ENCODE results near the gene PNMA8B. TPM values are rescaled to one million over a fixed set of nuclear protein-coding genes. Genes with fewer than 3 reads are reported as not detected.
"Not testable (repeated sequence)": the region's sequence is repeated elsewhere in the genome, so short reads cannot be mapped to it uniquely, and the experiment has no call there.

PNMA8B gene
- polyA plus RNA-seq, 1 donor, result 1.7 TPM

DNA sequence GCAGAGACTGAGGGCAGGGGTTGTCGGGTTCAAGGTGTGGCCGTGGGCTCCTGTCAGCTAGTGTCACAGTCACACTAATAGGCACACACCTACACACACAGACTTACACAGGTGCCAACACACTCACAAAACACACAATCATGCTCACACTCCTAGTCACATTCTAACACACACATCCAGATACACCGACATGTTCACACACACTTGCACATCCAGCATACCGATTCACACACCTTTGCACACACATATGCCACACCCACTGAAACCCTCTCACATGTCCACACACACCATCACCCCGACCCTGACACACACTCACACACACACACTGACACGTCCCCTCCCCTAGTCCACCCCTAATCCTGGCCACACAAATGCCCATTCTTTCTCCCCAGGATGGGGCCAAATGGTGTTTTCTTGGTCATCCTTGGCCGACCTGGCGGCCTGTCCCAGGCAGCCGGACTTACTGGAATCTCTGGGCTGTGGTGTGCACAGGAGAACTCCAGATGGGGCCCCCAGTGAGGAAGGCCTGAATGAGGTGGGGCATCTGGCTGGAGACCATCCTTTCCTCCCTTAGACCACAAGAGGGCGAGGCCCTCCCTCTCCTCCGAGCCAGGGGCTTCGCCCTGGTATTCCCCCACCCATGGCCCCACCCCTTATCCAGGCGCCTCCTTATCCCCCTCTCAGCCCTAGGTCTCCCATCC is 19.1 kb upstream of the PNMA8B start:
- H3K4me3 ChIP-seq (ENCODE audit: low read length), result no peak overlapping the region
- DNase-seq, result no peak
- no peak overlapping the region for H3K27ac ChIP-seq (ENCODE audit: low read length)
- WGBS (ENCODE audit: insufficient coverage, low lambda C conversion rate), result no CpG with 5 or more reads among the region's 13 CpGs
- no peaks in the 10 kb centered on the region for H3K36me3 ChIP-seq (ENCODE audit: control insufficient read depth, insufficient read depth, low read length)
- H3K27me3 ChIP-seq (ENCODE audit: control insufficient read depth, insufficient read depth, low read length), result peaks cover 5% of the 10 kb centered on the region
- H3K4me1 ChIP-seq (ENCODE audit: control insufficient read depth, insufficient read depth, low read length), result peaks cover 2% of the 10 kb centered on the region
- no peaks in the 10 kb centered on the region for H3K9me3 ChIP-seq (ENCODE audit: control insufficient read depth, low read depth, low read length)

DNA sequence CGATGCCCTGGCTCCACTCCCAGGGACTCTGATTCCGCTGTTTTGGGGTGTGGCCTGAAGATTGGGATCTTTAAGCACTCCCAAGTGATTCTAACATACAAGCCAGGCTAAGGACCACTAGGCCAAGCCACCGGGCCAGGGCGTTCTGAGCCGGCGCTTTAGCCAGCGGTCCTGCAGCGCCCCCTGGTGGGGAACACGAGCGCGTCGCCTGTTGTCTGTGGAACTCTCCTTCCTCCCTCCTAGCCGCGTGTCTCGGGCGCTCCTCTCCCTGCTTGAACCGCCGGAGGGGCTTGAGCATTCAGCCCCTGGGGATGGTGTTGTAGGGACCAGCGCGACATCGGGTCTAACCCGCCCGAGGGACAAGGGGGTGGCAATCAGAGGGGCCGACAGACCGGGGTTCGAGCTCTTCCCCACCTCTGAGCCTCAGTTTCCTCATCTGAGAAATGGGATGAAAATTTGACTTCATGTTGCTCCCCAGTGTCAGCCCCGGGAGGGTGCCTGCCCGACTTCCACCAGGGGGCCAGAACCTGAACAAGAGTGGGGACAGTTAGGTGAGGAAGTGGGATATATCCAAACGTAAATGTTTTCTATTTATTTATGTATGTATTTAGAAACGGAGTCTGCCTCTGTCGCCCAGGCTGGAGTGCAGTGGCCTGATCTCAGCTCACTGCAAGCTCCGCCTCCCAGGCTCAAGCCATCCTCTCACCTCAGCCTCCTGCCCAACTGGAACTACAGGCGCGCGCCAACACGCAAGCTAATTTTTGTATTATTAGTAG is 18.0 kb upstream of the PNMA8B start:
- H3K4me1 ChIP-seq (ENCODE audit: control insufficient read depth, insufficient read depth, low read length), result peaks cover 2% of the 10 kb centered on the region
- 0% methylated on average over 1 of the region's 36 CpGs for WGBS (ENCODE audit: insufficient coverage, low lambda C conversion rate)
- H3K9me3 ChIP-seq (ENCODE audit: control insufficient read depth, low read depth, low read length), result no peaks in the 10 kb centered on the region
- DNase-seq, result peak; percentile 52 to 54
- no peaks in the 10 kb centered on the region for H3K36me3 ChIP-seq (ENCODE audit: control insufficient read depth, insufficient read depth, low read length)
- no peak overlapping the region for H3K4me3 ChIP-seq (ENCODE audit: low read length)
- no peak overlapping the region for H3K27ac ChIP-seq (ENCODE audit: low read length)
- H3K27me3 ChIP-seq (ENCODE audit: control insufficient read depth, insufficient read depth, low read length), result peaks cover 5% of the 10 kb centered on the region

DNA sequence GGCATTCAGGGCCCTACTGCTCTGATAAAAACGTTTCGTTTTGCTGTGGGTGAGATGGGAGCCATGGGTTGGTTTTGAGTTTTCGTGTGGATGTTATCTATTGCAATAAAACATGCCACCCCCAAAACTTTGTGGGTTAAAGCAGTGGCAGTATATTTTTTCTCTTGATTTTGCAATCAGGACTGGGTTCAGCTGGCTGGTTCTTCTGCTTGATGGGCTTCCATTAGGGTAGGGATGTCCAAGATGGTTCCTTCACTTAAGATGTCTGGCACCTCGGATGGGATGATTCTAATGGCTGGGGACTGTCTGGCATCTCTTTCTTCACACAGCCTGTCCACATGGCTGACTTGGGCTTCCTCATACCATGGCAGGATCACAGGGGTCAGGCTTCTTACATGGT is 15.6 kb upstream of the PNMA8B start:
- no peaks in the 10 kb centered on the region for H3K36me3 ChIP-seq (ENCODE audit: control insufficient read depth, insufficient read depth, low read length)
- peaks cover 5% of the 10 kb centered on the region for H3K27me3 ChIP-seq (ENCODE audit: control insufficient read depth, insufficient read depth, low read length)
- DNase-seq, result no peak
- no CpG with 5 or more reads among the region's 4 CpGs for WGBS (ENCODE audit: insufficient coverage, low lambda C conversion rate)
- H3K27ac ChIP-seq (ENCODE audit: low read length), result no peak overlapping the region
- H3K4me1 ChIP-seq (ENCODE audit: control insufficient read depth, insufficient read depth, low read length), result peaks cover 2% of the 10 kb centered on the region
- no peak overlapping the region for H3K4me3 ChIP-seq (ENCODE audit: low read length)
- no peaks in the 10 kb centered on the region for H3K9me3 ChIP-seq (ENCODE audit: control insufficient read depth, low read depth, low read length)

DNA sequence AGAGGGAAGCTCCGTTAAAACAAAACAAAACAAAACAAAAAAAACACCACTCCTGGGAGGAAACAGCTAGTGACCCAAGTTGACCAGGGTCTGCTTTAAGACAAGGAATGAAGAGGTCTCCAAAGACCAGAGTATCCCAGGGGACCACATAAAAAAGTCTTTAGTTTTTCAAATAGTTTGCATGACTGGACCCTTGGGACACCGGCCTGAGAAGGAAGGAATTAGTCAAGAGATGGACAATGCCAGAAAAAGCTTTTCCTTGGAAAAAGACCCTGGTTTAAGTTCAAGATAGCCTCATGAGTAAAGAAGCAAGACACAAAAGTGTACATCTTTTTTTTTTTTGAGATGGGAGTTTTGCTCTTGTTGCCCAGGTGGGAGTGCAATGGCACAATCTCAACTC is 12.5 kb upstream of the PNMA8B start:
- 80% methylated on average over 1 of the region's 2 CpGs for WGBS (ENCODE audit: insufficient coverage, low lambda C conversion rate)
- no peaks in the 10 kb centered on the region for H3K36me3 ChIP-seq (ENCODE audit: control insufficient read depth, insufficient read depth, low read length)

DNA sequence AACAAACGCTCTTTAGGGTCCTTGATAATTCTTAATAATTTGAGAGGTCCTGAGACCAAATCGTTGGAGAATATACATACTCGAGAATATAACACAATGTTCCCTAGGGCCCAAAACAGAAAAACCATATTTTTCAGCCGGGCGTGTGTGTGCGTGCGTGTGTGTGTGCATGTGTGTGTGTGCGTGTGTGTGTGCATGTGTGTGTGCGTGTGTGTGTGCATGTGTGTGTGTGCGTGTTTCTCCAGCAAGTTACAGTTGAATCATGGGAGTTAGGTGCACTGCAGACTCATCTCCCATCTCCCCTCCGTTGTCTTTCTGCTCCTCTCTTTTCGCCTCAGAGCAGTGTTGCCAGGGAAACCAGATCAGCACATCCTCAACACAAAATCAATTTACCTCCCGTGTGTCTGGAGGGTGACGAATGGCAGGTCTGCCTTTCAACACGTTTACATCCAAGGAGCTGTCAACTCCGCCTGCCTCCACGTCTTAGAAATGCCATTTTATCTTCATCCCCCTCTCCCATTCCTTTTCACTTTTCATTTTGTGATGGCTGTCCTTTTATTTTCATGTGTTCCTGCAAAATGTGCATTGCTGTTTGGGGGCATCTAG is 8.3 kb upstream of the PNMA8B start:
- Histone ChIP-seq H3K27ac (ENCODE audit: low read length) (no peak overlapping the region), H3K27me3 (ENCODE audit: control insufficient read depth, insufficient read depth, low read length) (peaks cover 4% of the 10 kb centered on the region), H3K4me1 (ENCODE audit: control insufficient read depth, insufficient read depth, low read length) (no peaks in the 10 kb centered on the region), H3K9me3 (ENCODE audit: control insufficient read depth, low read depth, low read length) (no peaks in the 10 kb centered on the region), H3K36me3 (ENCODE audit: control insufficient read depth, insufficient read depth, low read length) (no peaks in the 10 kb centered on the region), H3K4me3 (ENCODE audit: low read length) (no peak overlapping the region)
- no peak for DNase-seq
- 22% methylated on average over 3 of the region's 17 CpGs for WGBS (ENCODE audit: insufficient coverage, low lambda C conversion rate)

More for the DNA sequence above, 12.5 kb upstream of the PNMA8B start:
- H3K27me3 ChIP-seq (ENCODE audit: control insufficient read depth, insufficient read depth, low read length), result peaks cover 6% of the 10 kb centered on the region
- no peak for DNase-seq
- H3K4me1 ChIP-seq (ENCODE audit: control insufficient read depth, insufficient read depth, low read length), result no peaks in the 10 kb centered on the region
- no peak overlapping the region for H3K4me3 ChIP-seq (ENCODE audit: low read length)
- H3K9me3 ChIP-seq (ENCODE audit: control insufficient read depth, low read depth, low read length), result no peaks in the 10 kb centered on the region
- no peak overlapping the region for H3K27ac ChIP-seq (ENCODE audit: low read length)

DNA sequence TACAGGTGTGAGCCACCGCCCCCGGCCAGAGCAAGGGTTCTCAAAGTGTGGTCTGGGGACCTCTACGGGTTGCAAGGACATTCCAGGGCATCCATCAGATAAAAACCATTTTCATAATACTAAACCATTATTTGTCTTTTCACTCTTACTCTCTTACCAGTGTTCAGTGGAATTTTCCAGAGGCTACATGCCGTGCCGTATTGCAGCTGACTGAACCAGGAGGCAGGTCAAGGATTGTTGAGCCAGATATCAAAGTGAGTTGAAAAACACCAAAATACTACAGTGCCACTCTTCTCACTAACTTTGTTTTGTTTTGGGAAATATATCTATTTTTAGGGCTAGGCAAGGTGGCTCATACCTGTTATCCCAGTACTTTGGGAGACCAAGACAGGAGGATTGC is 7.2 kb upstream of the PNMA8B start:
- no peak for DNase-seq
- peaks cover 4% of the 10 kb centered on the region for H3K27me3 ChIP-seq (ENCODE audit: control insufficient read depth, insufficient read depth, low read length)
- no peaks in the 10 kb centered on the region for H3K9me3 ChIP-seq (ENCODE audit: control insufficient read depth, low read depth, low read length)
- H3K36me3 ChIP-seq (ENCODE audit: control insufficient read depth, insufficient read depth, low read length), result no peaks in the 10 kb centered on the region
- H3K4me3 ChIP-seq (ENCODE audit: low read length), result no peak overlapping the region
- H3K27ac ChIP-seq (ENCODE audit: low read length), result no peak overlapping the region
- no CpG with 5 or more reads among the region's 5 CpGs for WGBS (ENCODE audit: insufficient coverage, low lambda C conversion rate)
- H3K4me1 ChIP-seq (ENCODE audit: control insufficient read depth, insufficient read depth, low read length), result no peaks in the 10 kb centered on the region

DNA sequence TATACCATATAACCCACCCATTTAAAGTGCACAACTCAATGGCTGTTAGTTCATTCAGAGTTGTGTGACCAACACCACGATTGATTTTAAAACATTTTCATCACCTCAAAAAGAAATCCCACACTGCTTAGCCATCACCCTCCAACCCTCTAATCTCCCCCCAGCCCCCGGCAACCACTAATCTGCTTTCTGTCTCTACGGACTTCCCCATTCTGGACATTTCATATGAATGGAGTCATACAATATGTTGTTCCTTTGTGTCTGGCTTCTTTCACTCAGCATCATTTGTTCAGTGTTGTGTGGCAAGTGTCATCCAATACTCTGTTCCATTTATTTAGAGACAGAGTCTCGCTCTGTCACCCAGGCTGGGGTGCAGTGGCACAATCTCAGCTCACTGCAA is 4.0 kb upstream of the PNMA8B start:
- Histone ChIP-seq H3K9me3 (ENCODE audit: control insufficient read depth, low read depth, low read length) (peaks cover 11% of the 10 kb centered on the region), H3K27me3 (ENCODE audit: control insufficient read depth, insufficient read depth, low read length) (peaks cover 18% of the 10 kb centered on the region), H3K4me3 (ENCODE audit: low read length) (no peak overlapping the region), H3K36me3 (ENCODE audit: control insufficient read depth, insufficient read depth, low read length) (no peaks in the 10 kb centered on the region), H3K4me1 (ENCODE audit: control insufficient read depth, insufficient read depth, low read length) (peaks cover 5% of the 10 kb centered on the region), H3K27ac (ENCODE audit: low read length) (no peak overlapping the region)
- no peak for DNase-seq
- WGBS (ENCODE audit: insufficient coverage, low lambda C conversion rate), result 67% methylated on average over 1 of the region's 4 CpGs

DNA sequence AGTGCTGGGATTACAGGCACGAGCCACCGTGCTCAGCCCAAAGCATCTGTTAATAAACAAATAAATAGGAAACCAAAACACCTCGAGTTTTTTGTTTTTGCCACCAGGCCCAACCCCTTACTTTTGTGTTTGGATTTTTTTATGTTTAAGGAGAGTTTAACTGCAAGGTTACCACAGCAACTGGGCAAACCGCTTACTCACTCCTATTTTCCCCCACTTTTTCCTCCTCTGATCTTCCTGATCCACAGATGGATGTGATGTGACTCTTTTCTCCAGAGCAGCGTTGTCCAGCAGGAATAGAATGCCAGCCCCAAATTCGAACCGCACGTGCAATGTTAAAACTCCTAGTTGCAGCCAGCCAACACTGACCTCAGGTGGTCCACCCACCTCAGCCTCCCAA is 2.1 kb upstream of the PNMA8B start:
- DNase-seq, result no peak
- WGBS (ENCODE audit: insufficient coverage, low lambda C conversion rate), result no CpG with 5 or more reads among the region's 8 CpGs
- H3K4me3 ChIP-seq (ENCODE audit: low read length), result no peak overlapping the region

DNA sequence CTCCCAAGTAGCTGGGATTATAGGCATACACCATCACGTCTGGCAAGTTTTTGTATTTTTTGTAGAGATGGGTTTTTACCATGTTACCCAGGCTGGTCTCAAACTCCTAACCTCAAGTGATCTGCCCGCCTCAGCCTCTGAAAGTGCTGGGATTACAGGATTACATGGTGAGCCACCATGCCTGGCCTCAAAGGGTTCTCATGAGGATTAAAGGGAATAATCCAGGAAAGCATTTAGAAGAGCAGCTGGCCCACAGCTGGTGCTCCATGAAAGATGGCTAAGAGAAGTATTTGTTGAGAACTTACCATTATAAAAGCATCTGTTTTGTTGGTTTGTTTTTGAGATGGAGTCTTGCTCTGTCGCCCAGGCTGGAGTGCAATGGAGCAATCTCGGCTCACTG is 1.2 kb upstream of the PNMA8B start:
- H3K27me3 ChIP-seq (ENCODE audit: control insufficient read depth, insufficient read depth, low read length), result peaks cover 40% of the 10 kb centered on the region
- H3K27ac ChIP-seq (ENCODE audit: low read length); DNase-seq; H3K36me3 ChIP-seq (ENCODE audit: control insufficient read depth, insufficient read depth, low read length); H3K4me3 ChIP-seq (ENCODE audit: low read length): not testable (repeated sequence)
- H3K9me3 ChIP-seq (ENCODE audit: control insufficient read depth, low read depth, low read length), result peaks cover 21% of the 10 kb centered on the region
- WGBS (ENCODE audit: insufficient coverage, low lambda C conversion rate), result no CpG with 5 or more reads among the region's 4 CpGs
- peaks cover 15% of the 10 kb centered on the region for H3K4me1 ChIP-seq (ENCODE audit: control insufficient read depth, insufficient read depth, low read length)

More for the DNA sequence above, 2.1 kb upstream of the PNMA8B start:
- H3K27me3 ChIP-seq (ENCODE audit: control insufficient read depth, insufficient read depth, low read length), result peaks cover 31% of the 10 kb centered on the region
- no peaks in the 10 kb centered on the region for H3K36me3 ChIP-seq (ENCODE audit: control insufficient read depth, insufficient read depth, low read length)
- H3K9me3 ChIP-seq (ENCODE audit: control insufficient read depth, low read depth, low read length), result peaks cover 19% of the 10 kb centered on the region
- H3K4me1 ChIP-seq (ENCODE audit: control insufficient read depth, insufficient read depth, low read length), result peaks cover 15% of the 10 kb centered on the region
- no peak overlapping the region for H3K27ac ChIP-seq (ENCODE audit: low read length)

DNA sequence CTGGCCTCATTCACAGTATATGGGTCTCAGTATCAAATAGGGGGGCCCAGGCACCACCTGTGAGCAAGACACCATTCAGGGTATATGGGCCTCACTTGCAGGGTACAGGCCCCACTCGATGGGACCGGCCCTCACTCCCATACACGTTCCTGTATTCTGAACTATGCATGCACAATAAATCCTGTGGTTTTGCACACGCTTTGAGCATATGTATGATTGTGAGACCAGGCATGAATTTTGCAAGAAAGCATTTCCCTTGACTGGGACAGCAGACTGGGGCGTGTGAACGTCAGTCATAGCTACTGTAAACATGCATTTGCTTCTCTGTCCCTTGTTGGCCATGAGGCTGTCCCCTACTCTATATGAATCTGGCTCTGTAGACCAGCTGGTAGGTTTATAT is 637 bp upstream of the PNMA8B start:
- DNase-seq, result no peak
- no peaks in the 10 kb centered on the region for H3K36me3 ChIP-seq (ENCODE audit: control insufficient read depth, insufficient read depth, low read length)
- no CpG with 5 or more reads among the region's 6 CpGs for WGBS (ENCODE audit: insufficient coverage, low lambda C conversion rate)
- H3K4me3 ChIP-seq (ENCODE audit: low read length), result no peak overlapping the region
- no peak overlapping the region for H3K27ac ChIP-seq (ENCODE audit: low read length)
- peaks cover 46% of the 10 kb centered on the region for H3K27me3 ChIP-seq (ENCODE audit: control insufficient read depth, insufficient read depth, low read length)
- H3K4me1 ChIP-seq (ENCODE audit: control insufficient read depth, insufficient read depth, low read length), result peaks cover 15% of the 10 kb centered on the region
- H3K9me3 ChIP-seq (ENCODE audit: control insufficient read depth, low read depth, low read length), result peaks cover 21% of the 10 kb centered on the region

Measured in large intestine (tissue), 3 donors.